Medulla oblongata (tissue), 1 donor: ENCODE measurements around the gene TRIM41.
A peak's percentile ranks its signal among the peaks of the same experiment; 100 is the strongest.
"Not testable (repeated sequence)": the region's sequence is repeated elsewhere in the genome, so short reads cannot be mapped to it uniquely, and the experiment has no call there.

Experiments
- DNase-seq: peaks from one replicate; pipeline ENCODE4 v3.0.0-alpha.2; 2015; ENCODE audit errors: extremely low spot score

TRIM41 gene

GRCh38 chr5:181223058-181223728, at the start of gene TRIM41:
TSS of gene TRIM41 (plus strand) at chr5:181223281. CDS start at chr5:181224000, 719 bp downstream.
- DNase-seq, result peak; percentile 99

DNA sequence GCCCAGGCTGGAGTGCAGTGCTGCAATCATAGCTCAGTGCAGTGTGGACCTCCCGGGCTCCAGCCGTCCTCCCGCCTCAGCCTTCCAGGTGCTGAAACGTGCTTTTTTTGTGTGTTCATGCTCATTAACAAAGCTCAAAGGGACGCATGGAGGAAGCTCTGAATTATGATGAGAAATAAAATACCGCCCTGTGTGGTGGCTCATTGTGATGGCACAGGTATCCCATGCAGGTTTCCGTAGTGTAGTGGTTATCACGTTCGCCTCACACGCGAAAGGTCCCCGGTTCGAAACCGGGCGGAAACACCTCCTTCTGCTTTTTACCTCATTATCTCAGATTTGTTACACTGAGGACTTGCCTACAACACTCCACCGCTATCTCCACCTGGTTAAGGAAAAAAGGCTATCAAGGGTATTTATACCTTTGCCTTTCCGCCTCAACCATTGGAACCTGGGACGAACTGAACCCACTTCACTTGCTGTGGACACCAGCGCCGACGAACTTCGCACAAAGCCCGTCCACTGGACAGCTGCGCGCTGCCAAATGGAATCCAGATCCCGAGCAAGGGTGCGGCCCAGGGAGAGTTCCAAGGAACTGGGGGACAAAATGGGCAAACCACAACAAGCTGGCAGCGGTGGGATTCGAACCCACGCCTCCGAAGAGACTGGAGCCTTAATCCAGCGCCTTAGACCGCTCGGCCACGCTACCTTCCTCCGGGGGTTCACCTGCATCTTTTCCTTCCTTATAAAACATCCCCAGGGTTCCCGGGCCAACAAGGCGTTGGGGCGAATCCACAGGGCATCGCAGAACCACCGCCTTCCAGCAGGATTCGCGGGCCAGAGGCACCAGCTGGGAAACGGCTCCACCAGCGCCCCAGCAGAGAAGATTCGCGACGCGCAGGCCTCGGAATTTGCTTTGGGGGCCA, 49.4 kb upstream of the TRIM41 start:
- no peak for DNase-seq

DNA sequence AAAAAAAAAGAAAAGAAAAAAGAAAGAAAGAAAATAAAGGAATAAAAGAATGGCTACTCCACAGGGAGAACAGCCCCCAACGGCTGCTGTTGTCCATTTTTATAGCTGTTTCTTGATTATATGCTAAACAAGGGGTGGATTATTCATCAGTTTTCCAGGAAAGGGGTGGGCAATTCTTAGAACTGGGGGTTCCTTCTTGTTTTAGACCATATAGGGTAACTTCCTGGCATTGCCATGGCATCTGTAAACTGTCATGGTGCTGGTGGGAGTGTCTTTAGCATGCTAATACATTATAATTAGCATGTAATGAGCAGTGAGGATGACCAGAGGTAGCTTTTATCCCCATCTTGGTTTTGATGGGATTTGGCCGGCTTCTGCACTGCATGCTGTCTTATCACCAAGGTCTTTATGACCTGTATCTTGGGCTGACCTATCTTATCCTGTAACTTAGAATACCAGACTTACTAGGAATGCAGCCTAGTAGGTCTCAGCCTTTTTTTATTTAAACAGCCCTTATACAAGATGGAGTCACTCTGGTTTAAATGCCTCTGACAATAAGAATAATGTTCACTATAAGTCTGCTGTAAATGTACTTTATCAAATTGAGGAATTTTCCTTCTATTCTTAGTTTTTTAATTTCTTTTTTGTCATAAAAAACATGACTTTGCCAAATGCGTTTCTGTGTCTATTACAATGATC, 46.7 kb upstream of the TRIM41 start:
- no peak for DNase-seq

DNA sequence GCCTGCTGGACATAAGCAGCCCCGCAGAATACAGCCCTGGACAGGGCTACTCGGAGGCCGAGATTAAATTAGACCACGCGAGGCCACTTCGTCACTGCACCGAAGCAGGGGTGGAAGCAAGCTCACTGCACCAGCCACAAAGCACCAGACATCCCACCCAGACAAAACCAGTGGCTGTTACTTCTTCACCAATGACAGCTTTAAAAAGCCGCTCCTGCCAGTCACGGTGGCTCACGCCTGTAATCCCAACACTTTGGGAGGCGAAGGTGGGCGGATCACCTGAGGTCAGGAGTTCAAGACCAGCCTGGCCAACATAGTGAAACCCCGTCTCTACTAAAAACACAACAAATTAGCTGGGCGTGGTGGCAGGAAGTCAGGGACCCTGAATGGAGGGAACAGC, 45.5 kb upstream of the TRIM41 start:
- DNase-seq, result not testable (repeated sequence)

DNA sequence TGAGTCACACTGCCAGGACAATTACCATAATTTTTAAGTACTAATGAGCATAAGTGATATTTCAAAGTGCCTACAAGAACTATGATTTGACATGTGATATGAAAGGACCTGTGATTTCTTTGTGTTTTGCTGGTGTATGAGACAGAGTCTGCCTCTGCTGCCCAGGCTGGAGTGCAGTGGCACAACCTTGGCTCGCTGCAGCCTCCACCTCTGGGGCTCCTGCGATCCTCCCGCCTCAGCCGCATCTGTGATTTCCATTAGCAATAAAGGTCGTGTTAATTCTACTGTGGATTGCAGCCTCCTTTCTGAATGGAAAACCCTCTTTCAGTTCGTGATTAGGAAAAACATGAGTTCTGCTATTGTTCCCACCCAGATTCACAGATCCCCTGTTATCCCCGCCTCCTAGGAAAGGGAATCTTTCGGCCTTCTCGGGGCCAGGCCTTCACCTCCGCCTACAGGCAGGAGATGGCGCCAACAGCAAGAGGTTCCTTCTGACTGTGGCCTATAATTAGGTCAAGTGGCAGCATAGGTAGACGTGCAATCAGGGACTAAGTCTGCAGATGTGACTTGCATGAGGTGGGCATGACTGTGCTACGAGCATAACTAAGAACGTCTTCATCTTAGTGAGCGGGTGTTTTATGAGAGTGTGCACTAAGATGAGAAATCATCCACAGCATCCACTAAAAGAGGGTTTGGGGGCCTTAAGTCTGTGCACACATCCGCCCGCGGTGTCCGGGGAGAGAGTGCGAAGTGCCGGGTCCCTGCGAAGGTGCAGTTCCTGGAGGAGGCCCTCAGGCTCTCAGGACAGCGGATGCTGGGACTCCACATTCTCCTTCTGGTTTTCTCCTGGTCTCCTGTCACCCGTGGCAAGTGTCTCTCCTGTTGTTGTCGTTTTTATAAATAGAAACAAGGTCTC, 41.2 kb upstream of the TRIM41 start:
- peak; percentile 67 for DNase-seq

DNA sequence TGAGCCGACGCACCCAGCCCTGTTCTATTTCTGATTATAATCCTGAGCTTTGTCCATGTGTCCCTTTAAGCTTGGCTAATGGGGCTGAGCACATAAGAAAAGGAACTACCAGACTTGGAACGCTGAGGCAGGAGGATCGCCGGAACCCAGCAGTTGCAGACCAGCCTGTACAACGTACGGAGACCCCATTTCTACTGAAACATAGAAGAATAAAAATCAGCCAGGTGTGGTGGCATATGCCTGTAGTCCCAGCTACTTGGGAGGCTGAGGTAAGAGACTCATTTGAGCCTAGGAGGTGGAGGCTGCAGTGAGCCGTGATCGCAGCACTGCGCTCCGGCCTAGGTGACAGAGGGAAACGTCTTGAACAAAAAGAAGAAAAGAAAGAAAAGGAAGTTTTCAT, 40.4 kb upstream of the TRIM41 start:
- DNase-seq, result no peak

GRCh38 chr5:181184845-181185216, 38.2 kb upstream of the TRIM41 start:
- no peak for DNase-seq

GRCh38 chr5:181185560-181185959, 37.5 kb upstream of the TRIM41 start:
- no peak for DNase-seq

DNA sequence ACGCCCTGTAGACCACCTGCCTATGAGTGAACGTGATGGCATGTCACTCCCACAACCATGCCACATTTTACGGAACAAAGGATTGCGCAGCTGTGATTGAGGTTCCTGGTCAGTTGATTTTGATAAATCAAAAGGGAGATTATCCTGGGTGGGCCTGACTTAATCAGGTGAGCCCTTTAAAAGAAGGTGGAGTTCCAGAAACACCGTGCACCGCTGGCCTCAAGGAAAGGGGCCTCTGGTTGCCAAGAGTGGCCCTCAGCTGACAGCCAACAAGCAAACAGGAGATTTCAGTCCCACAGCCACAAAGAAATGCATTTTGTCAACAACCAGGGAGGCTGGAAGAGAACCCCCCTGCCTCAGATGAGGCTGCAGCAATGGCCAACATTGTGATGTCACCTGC, 37.1 kb upstream of the TRIM41 start:
- DNase-seq, result no peak

- DNase-seq, result no peak
These were observed 36.0 kb upstream of the TRIM41 start for GRCh38 chr5:181186986-181187499.

DNA sequence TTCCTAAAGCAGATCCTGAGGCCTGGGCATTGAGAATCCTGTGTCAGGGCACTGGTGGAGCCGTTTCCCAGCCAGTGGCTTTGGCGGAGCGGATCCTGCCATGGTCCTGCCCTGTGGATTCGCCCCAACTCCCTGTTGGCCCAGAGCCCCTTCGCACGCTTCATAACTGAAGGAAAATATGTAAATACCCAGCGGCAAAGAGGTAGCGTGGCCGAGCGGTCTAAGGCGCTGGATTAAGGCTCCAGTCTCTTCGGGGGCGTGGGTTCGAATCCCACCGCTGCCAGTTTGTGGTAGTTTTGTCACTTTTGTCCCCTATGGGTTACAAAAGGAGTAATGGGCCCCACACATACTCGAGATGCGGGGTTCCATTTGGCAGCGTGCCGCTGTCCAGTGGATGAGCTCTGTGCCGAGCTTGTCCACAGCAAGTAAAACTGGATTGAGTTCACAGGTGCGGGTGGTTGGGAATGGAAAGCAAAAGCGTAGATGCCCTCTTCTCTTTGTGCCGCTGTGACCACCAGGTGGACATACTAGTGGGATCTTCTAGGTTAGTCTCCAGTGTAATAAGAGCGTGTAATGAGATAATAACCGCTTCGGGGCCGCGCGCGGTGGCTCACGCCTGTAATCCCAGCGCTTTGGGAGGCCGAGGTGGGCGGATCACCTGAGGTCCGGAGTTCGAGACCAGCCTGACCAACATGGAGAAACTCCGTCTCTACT, 35.4 kb upstream of the TRIM41 start:
- DNase-seq, result peak; percentile 75

DNA sequence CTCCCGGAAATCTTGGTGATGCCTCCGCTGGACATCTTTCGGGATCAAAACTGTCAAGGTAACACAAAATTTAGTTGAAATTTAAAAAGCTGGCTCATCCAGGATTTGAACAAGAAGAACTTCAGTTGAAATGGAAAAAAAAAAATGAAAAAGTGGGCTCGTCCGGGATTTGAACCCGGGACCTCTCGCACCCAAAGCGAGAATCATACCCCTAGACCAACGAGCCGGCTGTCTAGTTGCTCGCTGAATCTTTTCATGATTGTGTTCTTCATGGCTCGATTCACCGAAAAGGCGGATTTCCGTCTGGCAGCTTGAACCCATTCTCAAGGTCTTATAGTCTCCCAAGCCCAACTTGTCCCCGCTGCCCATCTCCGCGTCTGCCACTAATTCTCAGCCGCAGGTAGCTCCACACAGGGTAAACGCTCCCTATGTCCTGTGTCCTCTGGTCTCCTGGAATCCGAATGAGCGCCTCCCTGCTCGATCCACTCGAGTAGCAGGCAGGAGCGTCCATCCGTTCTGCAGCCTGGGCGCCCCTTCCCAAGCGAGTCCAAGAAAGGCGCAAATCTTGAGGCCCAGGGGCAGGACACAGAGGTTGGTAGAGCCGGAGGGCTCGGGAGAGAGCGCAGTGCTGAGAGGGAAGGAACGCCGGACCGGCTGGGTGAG, 34.2 kb upstream of the TRIM41 start:
- peak; percentile 94 for DNase-seq

DNA sequence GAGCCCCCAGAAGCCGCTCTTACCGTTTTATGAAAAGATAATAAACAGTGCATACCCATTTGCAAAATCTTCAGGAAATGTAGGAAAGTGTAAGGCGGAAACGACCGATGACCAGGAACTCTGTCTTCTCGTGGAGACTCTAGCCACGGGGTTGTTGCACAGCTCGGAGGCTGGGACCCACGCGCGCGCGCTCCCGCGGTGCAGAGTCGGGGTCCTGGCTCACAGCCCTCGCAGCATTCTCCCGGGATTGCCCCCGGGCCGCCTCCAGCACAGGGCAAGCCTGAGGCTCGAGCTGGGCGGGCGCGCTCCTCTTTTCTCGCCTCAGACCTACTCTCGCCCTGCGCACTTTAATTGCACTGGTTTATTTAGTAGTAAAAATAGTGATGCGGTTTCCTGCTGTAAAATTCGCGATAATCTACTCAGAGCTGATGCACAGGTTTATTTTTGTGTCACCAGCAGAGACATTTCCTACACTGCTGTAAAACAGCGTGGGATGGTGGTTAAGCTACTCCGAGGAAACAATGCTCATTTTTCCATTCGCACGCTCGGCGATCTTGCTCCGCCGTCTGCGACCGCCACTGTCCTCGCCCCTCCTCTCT, 33.6 kb upstream of the TRIM41 start:
- peak; percentile 38 for DNase-seq

DNA sequence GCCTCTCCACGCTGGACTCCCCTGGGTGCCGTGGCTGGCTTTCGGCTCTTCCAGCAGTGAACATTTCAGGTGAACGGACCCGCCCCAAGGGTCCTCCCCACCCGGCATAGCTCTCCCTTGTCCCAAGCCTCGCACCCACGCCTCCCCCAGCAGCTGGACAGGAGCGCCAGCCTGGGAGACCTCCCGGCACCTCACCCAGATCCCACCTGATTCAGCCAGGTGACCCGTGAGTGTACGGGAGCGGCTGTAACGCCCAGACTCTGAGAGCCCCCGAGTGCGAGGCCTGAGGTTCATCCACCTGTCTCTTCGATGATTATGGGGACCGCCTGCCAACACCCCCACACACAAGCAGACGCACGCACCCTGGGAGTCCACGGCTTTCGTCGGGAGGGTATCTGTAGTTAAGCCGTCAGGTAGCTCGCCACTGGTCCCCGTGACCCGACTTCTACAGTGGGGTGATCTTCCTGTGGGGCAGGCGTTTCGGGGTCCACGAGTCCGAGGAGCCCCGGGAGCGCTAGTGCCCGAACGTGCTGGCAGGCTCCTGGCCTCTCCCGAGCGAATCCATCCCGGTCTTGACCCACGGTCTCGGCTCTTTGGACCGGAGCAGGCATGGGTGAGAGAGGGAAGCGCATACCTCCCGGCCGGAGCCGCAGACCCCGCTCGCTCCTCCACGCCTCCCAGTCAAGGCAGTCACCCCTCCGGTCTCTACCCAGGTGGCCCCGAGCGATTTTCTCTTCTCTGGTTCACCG, 32.9 kb upstream of the TRIM41 start:
- no peak for DNase-seq

GRCh38 chr5:181190711-181191525, 32.2 kb upstream of the TRIM41 start:
- no peak for DNase-seq

DNA sequence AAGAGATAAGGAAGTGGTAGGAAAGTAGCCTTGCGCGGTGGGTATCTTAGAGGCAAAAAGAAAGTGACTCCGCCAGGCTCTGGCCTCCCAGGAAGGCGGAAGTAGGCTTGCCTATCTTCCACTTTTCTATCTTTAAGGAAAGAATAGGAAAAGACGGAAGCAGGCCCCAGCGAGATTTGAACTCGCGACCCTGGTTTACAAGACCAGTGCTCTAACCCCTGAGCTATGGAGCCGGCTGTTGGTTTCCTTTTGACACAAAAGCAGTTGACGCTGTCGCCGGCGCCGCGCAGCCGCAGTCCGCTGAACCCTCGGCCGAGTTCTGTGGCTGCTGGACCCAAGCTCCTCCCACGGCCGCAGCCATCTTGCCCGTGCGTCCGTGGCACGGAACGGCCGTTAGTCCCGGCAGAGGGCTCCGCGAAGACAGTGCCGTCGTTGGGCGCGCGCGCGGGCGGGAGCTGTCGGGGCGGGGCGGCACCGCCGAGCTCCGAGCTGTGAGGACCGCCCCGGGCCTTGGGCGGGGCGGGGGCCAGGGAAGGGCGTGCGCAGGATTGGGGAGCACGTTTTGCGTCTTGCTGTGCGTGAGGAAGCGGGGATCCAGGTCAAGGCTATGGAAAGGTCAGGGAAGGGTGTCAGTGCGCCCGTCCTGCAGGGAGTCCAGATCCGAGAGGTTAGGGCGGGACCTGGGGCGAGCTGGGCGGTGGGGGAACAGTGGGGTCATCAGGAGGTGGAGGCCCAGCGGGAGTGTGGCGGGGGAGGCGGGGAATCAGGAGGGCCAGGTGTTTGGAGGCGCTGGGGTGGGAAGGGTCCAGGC, 31.4 kb upstream of the TRIM41 start:
- DNase-seq, result peak; percentile 95
